Activated CD4-positive, alpha-beta T cell treated with anti-CD3 and anti-CD28 coated beads, Interleukin-10, Interleukin-2, amounts not matched to agents 100 ng/mL and 50 ng/mL, durations not matched to agents 16 hours and 8 hours (primary cell): ENCODE data around the gene DCP2.

Source experiments
- DNase-seq: peaks from one replicate; pipeline ENCODE4 v3.0.0-alpha.2; 2020

The DCP2 gene

GRCh38 chr5:112968411-112969106 is 8.0 kb upstream of the DCP2 start:
- no peak for DNase-seq

- DNase-seq, result no peak
Observed at GRCh38 chr5:112971276-112971675, 5.3 kb upstream of the DCP2 start.

- DNase-seq, result no peak
Observed at GRCh38 chr5:112973036-112973435, 3.6 kb upstream of the DCP2 start.

GRCh38 chr5:112973904-112974303 is 2.7 kb upstream of the DCP2 start:
- no peak for DNase-seq

- DNase-seq, result no peak
Observed at GRCh38 chr5:112974901-112975300, 1.7 kb upstream of the DCP2 start.

GRCh38 chr5:112975721-112976431 is 722 bp upstream of the DCP2 start:
- peak; percentile 43 for DNase-seq

- DNase-seq, result no peak
Observed at GRCh38 chr5:112977440-112977861, 853 bp downstream of the DCP2 start.

GRCh38 chr5:112978836-112979235 is 2.2 kb downstream of the DCP2 start:
- DNase-seq, result no peak

GRCh38 chr5:112979723-112980122 is 3.1 kb downstream of the DCP2 start:
- DNase-seq, result no peak

GRCh38 chr5:112983363-112983762 is 6.8 kb downstream of the DCP2 start:
- DNase-seq, result no peak

GRCh38 chr5:112986224-112986623 is 9.6 kb downstream of the DCP2 start:
- DNase-seq, result no peak

GRCh38 chr5:112995764-112996618 is 19.4 kb downstream of the DCP2 start:
- DNase-seq, result peak; percentile 75

- DNase-seq, result no peak
Observed at GRCh38 chr5:112996830-112997374, 20.3 kb downstream of the DCP2 start.

GRCh38 chr5:112998296-112998695 is 21.7 kb downstream of the DCP2 start:
- DNase-seq, result no peak

GRCh38 chr5:113000466-113000865 is 23.9 kb downstream of the DCP2 start:
- no peak for DNase-seq

- no peak for DNase-seq
Observed at GRCh38 chr5:113002423-113002822, 25.8 kb downstream of the DCP2 start.

- DNase-seq, result no peak
Observed at GRCh38 chr5:113003763-113004162, 27.2 kb downstream of the DCP2 start.

GRCh38 chr5:113005454-113005853 is 28.9 kb downstream of the DCP2 start:
- no peak for DNase-seq

- DNase-seq, result peak; percentile 52
Observed at GRCh38 chr5:113017881-113018635, 41.5 kb downstream of the DCP2 start.

GRCh38 chr5:113020461-113021273 is 44.1 kb downstream of the DCP2 start:
- DNase-seq, result peak; percentile 68

GRCh38 chr5:113022661-113023060 is 46.1 kb downstream of the DCP2 start:
- DNase-seq, result peak; percentile 84
